ENCODE measurements around the gene PPP1R37.

PPP1R37 gene

GRCh38 chr19:45049073-45049736, 43.8 kb upstream of the PPP1R37 start:
- Histone ChIP-seq H3K79me2 (peaks cover 73% of the 10 kb centered on the region), H3K27ac (no peak overlapping the region), H2AFZ (no peak overlapping the region), H3K4me2 (ENCODE audit: low read length) (no peak overlapping the region), H3K36me3 (ENCODE audit: control insufficient read depth, insufficient read depth, low read length) (no peaks in the 10 kb centered on the region), H3K9ac (no peak overlapping the region), H3K27me3 (ENCODE audit: control insufficient read depth, insufficient read depth, low read length) (no peaks in the 10 kb centered on the region), H3K4me3 (ENCODE audit: low read depth, low read length) (no peak overlapping the region), H3K9me3 (ENCODE audit: control insufficient read depth, low read length) (no peaks in the 10 kb centered on the region), H3K4me1 (no peaks in the 10 kb centered on the region)
- TF ChIP-seq, protein P1, sequence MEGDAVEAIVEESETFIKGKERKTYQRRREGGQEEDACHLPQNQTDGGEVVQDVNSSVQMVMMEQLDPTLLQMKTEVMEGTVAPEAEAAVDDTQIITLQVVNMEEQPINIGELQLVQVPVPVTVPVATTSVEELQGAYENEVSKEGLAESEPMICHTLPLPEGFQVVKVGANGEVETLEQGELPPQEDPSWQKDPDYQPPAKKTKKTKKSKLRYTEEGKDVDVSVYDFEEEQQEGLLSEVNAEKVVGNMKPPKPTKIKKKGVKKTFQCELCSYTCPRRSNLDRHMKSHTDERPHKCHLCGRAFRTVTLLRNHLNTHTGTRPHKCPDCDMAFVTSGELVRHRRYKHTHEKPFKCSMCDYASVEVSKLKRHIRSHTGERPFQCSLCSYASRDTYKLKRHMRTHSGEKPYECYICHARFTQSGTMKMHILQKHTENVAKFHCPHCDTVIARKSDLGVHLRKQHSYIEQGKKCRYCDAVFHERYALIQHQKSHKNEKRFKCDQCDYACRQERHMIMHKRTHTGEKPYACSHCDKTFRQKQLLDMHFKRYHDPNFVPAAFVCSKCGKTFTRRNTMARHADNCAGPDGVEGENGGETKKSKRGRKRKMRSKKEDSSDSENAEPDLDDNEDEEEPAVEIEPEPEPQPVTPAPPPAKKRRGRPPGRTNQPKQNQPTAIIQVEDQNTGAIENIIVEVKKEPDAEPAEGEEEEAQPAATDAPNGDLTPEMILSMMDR (IDR thresholded peaks at IDR 0.05), result no peak

GRCh38 chr19:45050036-45050435, 42.9 kb upstream of the PPP1R37 start:
- H3K4me3 ChIP-seq (ENCODE audit: low read depth, low read length), result no peak overlapping the region
- H3K9me3 ChIP-seq (ENCODE audit: control insufficient read depth, low read length), result no peaks in the 10 kb centered on the region
- no peaks in the 10 kb centered on the region for H3K27me3 ChIP-seq (ENCODE audit: control insufficient read depth, insufficient read depth, low read length)
- no peaks in the 10 kb centered on the region for H3K4me1 ChIP-seq
- TF ChIP-seq, protein P1 (IDR thresholded peaks at IDR 0.05), result no peak
- no peak overlapping the region for H3K4me2 ChIP-seq (ENCODE audit: low read length)
- no peaks in the 10 kb centered on the region for H3K36me3 ChIP-seq (ENCODE audit: control insufficient read depth, insufficient read depth, low read length)
- no peak overlapping the region for H2AFZ ChIP-seq
- H3K79me2 ChIP-seq, result peaks cover 68% of the 10 kb centered on the region
- H3K27ac ChIP-seq, result no peak overlapping the region
- no peak overlapping the region for H3K9ac ChIP-seq

GRCh38 chr19:45051929-45052579, 40.9 kb upstream of the PPP1R37 start:
- peaks cover 57% of the 10 kb centered on the region for H3K79me2 ChIP-seq
- H3K27me3 ChIP-seq (ENCODE audit: control insufficient read depth, insufficient read depth, low read length), result no peaks in the 10 kb centered on the region
- no peaks in the 10 kb centered on the region for H3K4me1 ChIP-seq
- H3K9me3 ChIP-seq (ENCODE audit: control insufficient read depth, low read length), result no peaks in the 10 kb centered on the region
- no peak overlapping the region for H2AFZ ChIP-seq
- H3K9ac ChIP-seq, result no peak overlapping the region
- H3K36me3 ChIP-seq (ENCODE audit: control insufficient read depth, insufficient read depth, low read length), result no peaks in the 10 kb centered on the region
- no peak overlapping the region for H3K4me2 ChIP-seq (ENCODE audit: low read length)
- no peak overlapping the region for H3K4me3 ChIP-seq (ENCODE audit: low read depth, low read length)
- TF ChIP-seq, protein P1 (IDR thresholded peaks at IDR 0.05), result no peak
- H3K27ac ChIP-seq, result no peak overlapping the region

DNA sequence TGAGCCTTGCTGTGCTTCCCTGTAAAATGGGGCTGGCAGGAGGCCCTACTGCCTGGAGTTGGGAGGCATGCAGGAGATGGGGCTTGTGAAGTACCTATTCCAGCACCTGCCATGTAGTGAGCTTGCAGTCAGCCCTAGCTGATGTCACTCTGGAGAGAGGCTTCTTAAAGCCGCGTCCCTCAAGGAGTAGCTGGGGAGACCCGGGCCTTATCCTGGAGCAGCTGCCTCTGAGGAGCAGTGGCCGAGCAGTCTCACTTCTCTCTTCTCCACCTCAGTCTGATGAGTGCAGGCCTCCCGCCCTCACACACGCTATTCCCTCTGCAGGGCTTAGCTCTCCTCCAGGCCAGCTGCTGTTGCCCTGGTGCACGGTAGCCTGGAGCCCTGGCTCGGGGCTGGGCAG, 36.1 kb upstream of the PPP1R37 start:
- H3K9me3 ChIP-seq (ENCODE audit: control insufficient read depth, low read length), result no peaks in the 10 kb centered on the region
- H2AFZ ChIP-seq, result no peak overlapping the region
- no peaks in the 10 kb centered on the region for H3K36me3 ChIP-seq (ENCODE audit: control insufficient read depth, insufficient read depth, low read length)
- H3K4me1 ChIP-seq, result no peaks in the 10 kb centered on the region
- H3K4me2 ChIP-seq (ENCODE audit: low read length), result no peak overlapping the region
- TF ChIP-seq, protein P1 (IDR thresholded peaks at IDR 0.05), result no peak
- no peak overlapping the region for H3K27ac ChIP-seq
- H3K9ac ChIP-seq, result no peak overlapping the region
- H3K27me3 ChIP-seq (ENCODE audit: control insufficient read depth, insufficient read depth, low read length), result no peaks in the 10 kb centered on the region
- H3K79me2 ChIP-seq, result peaks cover 40% of the 10 kb centered on the region
- H3K4me3 ChIP-seq (ENCODE audit: low read depth, low read length), result no peak overlapping the region

DNA sequence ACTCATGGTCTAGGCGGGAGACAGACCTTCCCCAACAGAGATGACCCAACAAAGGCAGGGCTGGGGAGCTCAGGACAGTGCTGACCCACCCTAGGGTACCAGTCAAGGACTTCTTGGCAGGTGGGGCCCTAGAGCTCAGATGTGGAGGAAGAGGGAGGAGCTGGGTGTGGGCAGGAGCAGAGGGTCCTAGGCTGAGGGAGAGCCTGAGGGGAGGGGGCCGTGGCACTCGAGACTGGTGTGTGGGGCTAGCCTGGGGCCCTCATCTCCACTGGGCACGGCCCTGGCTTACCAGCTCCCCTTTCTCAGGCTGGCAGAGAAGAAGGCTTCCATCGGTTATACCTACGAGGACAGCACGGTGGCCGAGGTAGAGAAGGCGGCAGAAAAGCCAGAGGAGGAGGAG, 35.5 kb upstream of the PPP1R37 start:
- no peak overlapping the region for H3K4me2 ChIP-seq (ENCODE audit: low read length)
- H3K27ac ChIP-seq, result no peak overlapping the region
- H3K9ac ChIP-seq, result no peak overlapping the region
- no peaks in the 10 kb centered on the region for H3K36me3 ChIP-seq (ENCODE audit: control insufficient read depth, insufficient read depth, low read length)
- H3K9me3 ChIP-seq (ENCODE audit: control insufficient read depth, low read length), result no peaks in the 10 kb centered on the region
- TF ChIP-seq, protein P1 (IDR thresholded peaks at IDR 0.05), result no peak
- H2AFZ ChIP-seq, result no peak overlapping the region
- H3K79me2 ChIP-seq, result peaks cover 33% of the 10 kb centered on the region
- no peaks in the 10 kb centered on the region for H3K4me1 ChIP-seq
- no peak overlapping the region for H3K4me3 ChIP-seq (ENCODE audit: low read depth, low read length)
- H3K27me3 ChIP-seq (ENCODE audit: control insufficient read depth, insufficient read depth, low read length), result no peaks in the 10 kb centered on the region

All from parathyroid adenoma (tissue), 2 donors.